ENCODE data around the gene KRT75. TPM values are rescaled to one million over a fixed set of nuclear protein-coding genes. Genes with fewer than 3 reads are reported as not detected.

Gene KRT75
- total RNA-seq, 2 donors from 2014 or later, result 0.10 TPM; not detected in 1

- Histone ChIP-seq H3K9ac (ENCODE audit: low read depth in 2 of 2, low read length in 2 of 2) (no peak overlapping the region), H3K4me3 (no peak overlapping the region), H3K27ac (no peak overlapping the region), H3K9me3 (no peaks in the 10 kb centered on the region), H3K27me3 (no peaks in the 10 kb centered on the region), H3K36me3 (no peaks in the 10 kb centered on the region), H3K4me1 (no peaks in the 10 kb centered on the region)
- intact Hi-C loops (cut with DNase I), result no loop called here
- DNase-seq, result no peak
- TF ChIP-seq, protein P1, sequence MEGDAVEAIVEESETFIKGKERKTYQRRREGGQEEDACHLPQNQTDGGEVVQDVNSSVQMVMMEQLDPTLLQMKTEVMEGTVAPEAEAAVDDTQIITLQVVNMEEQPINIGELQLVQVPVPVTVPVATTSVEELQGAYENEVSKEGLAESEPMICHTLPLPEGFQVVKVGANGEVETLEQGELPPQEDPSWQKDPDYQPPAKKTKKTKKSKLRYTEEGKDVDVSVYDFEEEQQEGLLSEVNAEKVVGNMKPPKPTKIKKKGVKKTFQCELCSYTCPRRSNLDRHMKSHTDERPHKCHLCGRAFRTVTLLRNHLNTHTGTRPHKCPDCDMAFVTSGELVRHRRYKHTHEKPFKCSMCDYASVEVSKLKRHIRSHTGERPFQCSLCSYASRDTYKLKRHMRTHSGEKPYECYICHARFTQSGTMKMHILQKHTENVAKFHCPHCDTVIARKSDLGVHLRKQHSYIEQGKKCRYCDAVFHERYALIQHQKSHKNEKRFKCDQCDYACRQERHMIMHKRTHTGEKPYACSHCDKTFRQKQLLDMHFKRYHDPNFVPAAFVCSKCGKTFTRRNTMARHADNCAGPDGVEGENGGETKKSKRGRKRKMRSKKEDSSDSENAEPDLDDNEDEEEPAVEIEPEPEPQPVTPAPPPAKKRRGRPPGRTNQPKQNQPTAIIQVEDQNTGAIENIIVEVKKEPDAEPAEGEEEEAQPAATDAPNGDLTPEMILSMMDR (IDR thresholded peaks at IDR 0.05), result no peak
Observed at GRCh38 chr12:52439845-52440244, 5.7 kb upstream of the KRT75 start.

- Histone ChIP-seq H3K36me3 (no peaks in the 10 kb centered on the region), H3K9me3 (no peaks in the 10 kb centered on the region), H3K4me1 (no peaks in the 10 kb centered on the region), H3K9ac (ENCODE audit: low read depth in 2 of 2, low read length in 2 of 2) (no peak overlapping the region), H3K27ac (no peak overlapping the region), H3K4me3 (no peak overlapping the region), H3K27me3 (no peaks in the 10 kb centered on the region)
- TF ChIP-seq, protein P1 (IDR thresholded peaks at IDR 0.05), result no peak
- intact Hi-C loops (cut with DNase I), result no loop called here
- no peak for DNase-seq
Observed at GRCh38 chr12:52439420-52439819, 5.2 kb upstream of the KRT75 start.

GRCh38 chr12:52438305-52439301 is 4.4 kb upstream of the KRT75 start:
- no peaks in the 10 kb centered on the region for H3K4me1 ChIP-seq
- no peak overlapping the region for H3K27ac ChIP-seq
- no peak overlapping the region for H3K4me3 ChIP-seq
- no peaks in the 10 kb centered on the region for H3K9me3 ChIP-seq
- TF ChIP-seq, protein P1 (IDR thresholded peaks at IDR 0.05), result no peak
- no peaks in the 10 kb centered on the region for H3K27me3 ChIP-seq
- no peak overlapping the region for H3K9ac ChIP-seq (ENCODE audit: low read depth in 2 of 2, low read length in 2 of 2)
- DNase-seq, result no peak
- intact Hi-C loops (cut with DNase I), result no loop called here
- no peaks in the 10 kb centered on the region for H3K36me3 ChIP-seq

DNA sequence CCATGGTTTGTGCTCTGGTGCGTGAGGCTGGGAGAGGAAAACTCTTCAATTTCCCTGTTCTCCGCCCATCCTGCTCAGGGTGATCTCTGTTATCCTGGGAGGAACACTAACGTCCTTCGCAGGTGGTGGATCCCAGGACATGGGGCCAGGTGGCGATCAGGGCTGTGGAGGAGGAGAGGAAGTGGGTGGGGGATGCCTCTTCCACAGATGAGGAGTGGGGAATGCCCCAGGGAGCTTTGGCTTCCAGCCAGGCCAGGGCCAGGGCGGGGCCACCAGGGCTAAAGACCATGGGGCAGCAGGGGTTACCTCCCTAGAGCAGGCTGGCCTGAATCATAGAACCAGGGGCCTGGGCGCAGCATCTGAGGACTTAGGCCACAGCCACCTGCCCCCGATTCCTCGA is 3.3 kb upstream of the KRT75 start:
- Histone ChIP-seq H3K4me1 (no peaks in the 10 kb centered on the region), H3K36me3 (no peaks in the 10 kb centered on the region), H3K9ac (ENCODE audit: low read depth in 2 of 2, low read length in 2 of 2) (no peak overlapping the region), H3K9me3 (no peaks in the 10 kb centered on the region), H3K27me3 (no peaks in the 10 kb centered on the region), H3K27ac (no peak overlapping the region), H3K4me3 (no peak overlapping the region)
- intact Hi-C loops (cut with DNase I), result no loop called here
- DNase-seq, result no peak
- TF ChIP-seq, protein P1 (IDR thresholded peaks at IDR 0.05), result no peak

DNA sequence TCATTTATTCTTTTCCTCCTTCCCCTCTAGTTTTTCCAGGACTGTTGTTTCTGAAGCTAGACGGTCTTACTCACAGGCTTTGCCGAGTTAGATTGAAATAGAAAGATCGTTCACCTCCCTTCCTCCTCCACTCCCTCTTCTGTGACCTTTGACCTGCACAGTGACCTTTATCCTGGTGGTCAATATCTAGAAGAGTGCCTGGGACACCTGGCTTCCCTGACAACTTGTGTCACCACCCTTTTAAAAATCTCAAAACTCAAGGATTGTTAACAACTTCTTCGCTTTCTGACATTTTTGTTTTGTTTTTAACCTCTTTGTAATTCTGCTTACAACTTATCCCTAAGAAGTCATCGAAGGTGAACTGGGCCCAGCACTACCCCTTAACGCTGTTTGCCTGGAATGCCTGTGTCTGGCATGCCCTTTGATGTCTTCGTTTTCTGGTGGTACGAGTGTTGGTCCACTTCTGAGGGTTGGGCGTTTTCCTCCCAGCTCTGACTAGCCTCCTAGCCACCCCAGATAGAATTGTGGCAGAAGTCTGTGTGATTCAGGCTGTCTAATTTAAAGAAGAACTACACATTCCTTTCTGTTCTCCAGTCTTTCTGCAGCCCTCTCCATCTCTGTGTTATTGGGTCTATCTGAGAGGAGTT is 2.8 kb upstream of the KRT75 start:
- Histone ChIP-seq H3K9me3 (no peaks in the 10 kb centered on the region), H3K4me1 (no peaks in the 10 kb centered on the region), H3K27ac (no peak overlapping the region), H3K9ac (ENCODE audit: low read depth in 2 of 2, low read length in 2 of 2) (no peak overlapping the region), H3K4me3 (no peak overlapping the region), H3K36me3 (no peaks in the 10 kb centered on the region), H3K27me3 (no peaks in the 10 kb centered on the region)
- peak; percentile 36 for DNase-seq
- TF ChIP-seq, protein P1 (IDR thresholded peaks at IDR 0.05), result no peak
- intact Hi-C loops (cut with DNase I), result no loop called here

Data from colonic mucosa (tissue), 4 donors.